Measurements from ENCODE around the gene C22orf42. TPM values are rescaled to one million over a fixed set of nuclear protein-coding genes. Genes with fewer than 3 reads are reported as not detected.

C22orf42 gene
- polyA plus RNA-seq, 3 donors, result 0.28 to 0.65 (median 0.31) TPM

DNA sequence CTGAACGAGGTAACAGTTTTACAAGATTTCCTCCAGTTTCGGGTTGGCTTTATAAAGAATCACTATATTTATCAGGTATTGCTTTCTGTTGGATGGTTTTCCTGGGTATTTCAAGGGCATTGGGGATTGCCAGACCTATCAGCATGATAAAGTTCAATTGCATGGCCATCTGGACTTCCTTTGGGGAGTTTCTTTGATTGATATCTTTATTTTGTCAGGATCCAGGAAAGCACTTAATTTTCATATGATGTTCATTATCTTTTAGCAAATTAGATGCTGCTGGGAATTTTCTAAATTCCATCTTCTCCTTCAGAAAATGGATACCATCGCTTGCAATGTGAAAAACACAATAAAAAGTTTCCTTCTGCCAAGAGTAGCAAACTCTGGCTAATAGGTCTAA is 24.5 kb upstream of the C22orf42 start:
- Histone ChIP-seq H3K79me2 (ENCODE audit: insufficient read depth, low read length) (no peaks in the 10 kb centered on the region), H3K27ac (ENCODE audit: low read depth in 1 of 2, low read length in 2 of 2) (no peak overlapping the region), H4K20me1 (ENCODE audit: insufficient read depth, low read length) (no peaks in the 10 kb centered on the region), H3K27me3 (ENCODE audit: control insufficient read depth in 2 of 2, insufficient read depth in 2 of 2, low read length in 2 of 2) (peaks cover 0 to 6% of the 10 kb centered on the region in 2 donors), H3K4me2 (replicated peaks; ENCODE audit: extremely low read depth, low read length, poor library complexity, severe bottlenecking) (no peak overlapping the region), H3K4me3 (replicated peaks in 1 of 3; ENCODE audit: low read depth in 2 of 3, low read length in 3 of 3) (no peak overlapping the region), H3K36me3 (replicated peaks in 1 of 2; ENCODE audit: control insufficient read depth in 1 of 2, insufficient read depth in 2 of 2, low read length in 2 of 2) (no peaks in the 10 kb centered on the region), H3K9me3 (replicated peaks in 1 of 2; ENCODE audit: control insufficient read depth in 1 of 2, insufficient read depth in 1 of 2, low read length in 2 of 2) (no peaks in the 10 kb centered on the region), H3K9ac (ENCODE audit: insufficient read depth, low read length, poor library complexity, severe bottlenecking) (no peak overlapping the region), H3K4me1 (ENCODE audit: control insufficient read depth in 1 of 2, insufficient read depth in 2 of 2, low read length in 2 of 2) (no peaks in the 10 kb centered on the region), H2AFZ (ENCODE audit: insufficient read depth, low read depth, low read length, poor library complexity, severe bottlenecking) (no peak overlapping the region)
- Mint-ChIP-seq H3K4me3 (no peak overlapping the region), H3K9me3 (no peaks in the 10 kb centered on the region), H3K4me1 (no peaks in the 10 kb centered on the region), H3K27me3 (ENCODE audit: low read depth in 3 of 3) (peaks cover 6 to 24% (median 17%) of the 10 kb centered on the region in 3 donors), H3K36me3 (no peaks in the 10 kb centered on the region), H3K27ac (no peak overlapping the region)
- TF ChIP-seq, protein P1, sequence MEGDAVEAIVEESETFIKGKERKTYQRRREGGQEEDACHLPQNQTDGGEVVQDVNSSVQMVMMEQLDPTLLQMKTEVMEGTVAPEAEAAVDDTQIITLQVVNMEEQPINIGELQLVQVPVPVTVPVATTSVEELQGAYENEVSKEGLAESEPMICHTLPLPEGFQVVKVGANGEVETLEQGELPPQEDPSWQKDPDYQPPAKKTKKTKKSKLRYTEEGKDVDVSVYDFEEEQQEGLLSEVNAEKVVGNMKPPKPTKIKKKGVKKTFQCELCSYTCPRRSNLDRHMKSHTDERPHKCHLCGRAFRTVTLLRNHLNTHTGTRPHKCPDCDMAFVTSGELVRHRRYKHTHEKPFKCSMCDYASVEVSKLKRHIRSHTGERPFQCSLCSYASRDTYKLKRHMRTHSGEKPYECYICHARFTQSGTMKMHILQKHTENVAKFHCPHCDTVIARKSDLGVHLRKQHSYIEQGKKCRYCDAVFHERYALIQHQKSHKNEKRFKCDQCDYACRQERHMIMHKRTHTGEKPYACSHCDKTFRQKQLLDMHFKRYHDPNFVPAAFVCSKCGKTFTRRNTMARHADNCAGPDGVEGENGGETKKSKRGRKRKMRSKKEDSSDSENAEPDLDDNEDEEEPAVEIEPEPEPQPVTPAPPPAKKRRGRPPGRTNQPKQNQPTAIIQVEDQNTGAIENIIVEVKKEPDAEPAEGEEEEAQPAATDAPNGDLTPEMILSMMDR (IDR thresholded peaks at IDR 0.05), result no peak
- intact Hi-C loops (cut with micrococcal nuclease), result no loop called here
- DNase-seq, result no peak
- WGBS (ENCODE audit: insufficient coverage), result no CpG with 5 or more reads among the region's 3 CpGs

DNA sequence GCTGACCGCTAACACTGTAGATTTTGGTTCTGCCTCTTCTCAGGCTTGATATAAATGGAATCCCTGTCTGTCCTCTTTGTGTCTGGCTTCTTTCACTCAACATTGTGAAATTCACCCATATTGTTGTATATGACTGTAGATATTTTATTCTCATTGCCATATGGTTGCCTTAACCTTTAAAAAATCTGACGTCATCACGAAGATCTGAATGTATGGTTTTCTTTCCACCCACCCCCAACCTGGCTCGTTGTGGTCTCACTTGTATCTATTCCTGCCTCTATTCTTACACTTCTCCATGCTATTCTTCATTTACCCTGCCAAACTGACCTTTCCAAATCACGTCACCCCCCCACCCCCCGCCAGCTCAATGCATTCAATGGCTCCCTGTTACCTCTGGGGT is 21.9 kb upstream of the C22orf42 start:
- Histone ChIP-seq H3K36me3 (replicated peaks in 1 of 2; ENCODE audit: control insufficient read depth in 1 of 2, insufficient read depth in 2 of 2, low read length in 2 of 2) (no peaks in the 10 kb centered on the region), H3K27me3 (ENCODE audit: control insufficient read depth in 2 of 2, insufficient read depth in 2 of 2, low read length in 2 of 2) (peaks cover 6 to 32% of the 10 kb centered on the region in 2 donors), H3K4me2 (replicated peaks; ENCODE audit: extremely low read depth, low read length, poor library complexity, severe bottlenecking) (no peak overlapping the region), H3K4me3 (replicated peaks in 1 of 3; ENCODE audit: low read depth in 2 of 3, low read length in 3 of 3) (no peak overlapping the region), H4K20me1 (ENCODE audit: insufficient read depth, low read length) (no peaks in the 10 kb centered on the region), H3K79me2 (ENCODE audit: insufficient read depth, low read length) (no peaks in the 10 kb centered on the region), H3K4me1 (ENCODE audit: control insufficient read depth in 1 of 2, insufficient read depth in 2 of 2, low read length in 2 of 2) (peaks cover 4 to 5% of the 10 kb centered on the region in 2 donors), H3K9me3 (replicated peaks in 1 of 2; ENCODE audit: control insufficient read depth in 1 of 2, insufficient read depth in 1 of 2, low read length in 2 of 2) (peaks cover 0 to 4% of the 10 kb centered on the region in 2 donors), H3K27ac (ENCODE audit: low read depth in 1 of 2, low read length in 2 of 2) (no peak overlapping the region), H3K9ac (ENCODE audit: insufficient read depth, low read length, poor library complexity, severe bottlenecking) (no peak overlapping the region), H2AFZ (ENCODE audit: insufficient read depth, low read depth, low read length, poor library complexity, severe bottlenecking) (no peak overlapping the region)
- Mint-ChIP-seq H3K4me3 (no peak overlapping the region), H3K36me3 (no peaks in the 10 kb centered on the region), H3K4me1 (peaks cover 4% of the 10 kb centered on the region), H3K9me3 (peaks cover 0 to 14% (median 2%) of the 10 kb centered on the region in 7 donors), H3K27ac (no peak overlapping the region), H3K27me3 (ENCODE audit: low read depth in 3 of 3) (peaks cover 29 to 37% (median 30%) of the 10 kb centered on the region in 3 donors)
- intact Hi-C loops (cut with micrococcal nuclease), result no loop called here
- TF ChIP-seq, protein P1 (IDR thresholded peaks at IDR 0.05), result no peak
- WGBS (ENCODE audit: insufficient coverage), result 90% methylated on average over 4 of the region's 6 CpGs
- DNase-seq, result no peak
